Measurements from ENCODE around the gene PRRG1.

GRCh38 chrX:37476571-37477170, 127.5 kb downstream of the PRRG1 start:
- TF ChIP-seq, protein P1, sequence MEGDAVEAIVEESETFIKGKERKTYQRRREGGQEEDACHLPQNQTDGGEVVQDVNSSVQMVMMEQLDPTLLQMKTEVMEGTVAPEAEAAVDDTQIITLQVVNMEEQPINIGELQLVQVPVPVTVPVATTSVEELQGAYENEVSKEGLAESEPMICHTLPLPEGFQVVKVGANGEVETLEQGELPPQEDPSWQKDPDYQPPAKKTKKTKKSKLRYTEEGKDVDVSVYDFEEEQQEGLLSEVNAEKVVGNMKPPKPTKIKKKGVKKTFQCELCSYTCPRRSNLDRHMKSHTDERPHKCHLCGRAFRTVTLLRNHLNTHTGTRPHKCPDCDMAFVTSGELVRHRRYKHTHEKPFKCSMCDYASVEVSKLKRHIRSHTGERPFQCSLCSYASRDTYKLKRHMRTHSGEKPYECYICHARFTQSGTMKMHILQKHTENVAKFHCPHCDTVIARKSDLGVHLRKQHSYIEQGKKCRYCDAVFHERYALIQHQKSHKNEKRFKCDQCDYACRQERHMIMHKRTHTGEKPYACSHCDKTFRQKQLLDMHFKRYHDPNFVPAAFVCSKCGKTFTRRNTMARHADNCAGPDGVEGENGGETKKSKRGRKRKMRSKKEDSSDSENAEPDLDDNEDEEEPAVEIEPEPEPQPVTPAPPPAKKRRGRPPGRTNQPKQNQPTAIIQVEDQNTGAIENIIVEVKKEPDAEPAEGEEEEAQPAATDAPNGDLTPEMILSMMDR (IDR thresholded peaks at IDR 0.05): no peak
- no peak for TF ChIP-seq TEAD4 (IDR thresholded peaks at IDR 0.05; ENCODE audit: borderline replicate concordance, insufficient read depth)
- TF ChIP-seq YY1 (IDR thresholded peaks at IDR 0.05; ENCODE audit: low read depth): no peak
- no peak for TF ChIP-seq RAD21 (IDR thresholded peaks at IDR 0.05; ENCODE audit: low read length)
- TF ChIP-seq ELF1 (IDR thresholded peaks at IDR 0.05): no peak
- no peak for TF ChIP-seq SMC3 (IDR thresholded peaks at IDR 0.05; ENCODE audit: low read depth, low read length)
- TF ChIP-seq SIN3A (IDR thresholded peaks at IDR 0.05; ENCODE audit: borderline replicate concordance, low read depth, low read length): no peak
- no peak for TF ChIP-seq USF1 (IDR thresholded peaks at IDR 0.05; ENCODE audit: borderline replicate concordance, low read depth)
- TF ChIP-seq EZH2phosphoT487 (IDR thresholded peaks at IDR 0.05; ENCODE audit: borderline replicate concordance, low read depth): no peak
- TF ChIP-seq USF2 (IDR thresholded peaks at IDR 0.05; ENCODE audit: borderline replicate concordance, low read depth, low read length): no peak
- TF ChIP-seq RFX5 (IDR thresholded peaks at IDR 0.05; ENCODE audit: low read length): no peak
- no peak for TF ChIP-seq JUND (IDR thresholded peaks at IDR 0.05)
- TF ChIP-seq MAX (IDR thresholded peaks at IDR 0.05; ENCODE audit: low read depth): no peak
